ENCODE results near the gene CBR4.

The CBR4 gene

DNA sequence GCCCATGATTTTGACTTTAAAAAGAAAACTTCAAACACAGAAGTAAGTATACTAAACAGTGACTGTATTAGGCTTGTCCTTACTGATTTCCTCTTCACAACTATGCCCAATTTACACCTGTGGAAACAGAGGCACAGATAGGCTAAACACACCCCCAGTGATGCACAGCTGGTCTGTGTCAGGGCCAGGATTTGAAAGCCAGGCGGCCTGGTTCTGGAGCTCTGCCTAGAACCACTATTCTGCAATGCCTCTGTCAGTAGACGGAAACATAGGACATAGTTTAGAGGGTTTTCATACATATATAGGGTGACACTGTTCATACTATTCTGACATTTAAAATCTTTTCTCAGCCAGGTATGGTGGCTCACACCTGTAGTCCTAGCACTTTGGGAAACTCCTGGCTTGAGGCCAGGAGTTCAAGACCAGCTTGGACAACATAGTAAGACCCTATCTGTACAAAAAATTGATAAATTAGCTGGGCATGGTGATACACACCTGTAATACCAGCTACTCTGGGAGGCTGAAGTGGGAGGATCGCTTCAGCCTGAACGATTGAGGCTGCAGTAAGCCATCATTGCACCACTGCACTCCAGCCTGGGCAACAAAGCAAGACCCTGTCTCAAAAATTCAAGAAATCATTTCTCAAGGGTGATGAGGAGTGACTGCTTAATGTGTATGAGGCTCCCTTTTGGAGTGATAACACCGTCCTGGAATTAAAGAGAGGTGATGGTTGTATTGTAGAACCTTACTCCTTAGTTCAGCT, 23.0 kb upstream of the CBR4 start:
- TF ChIP-seq CTCF (IDR thresholded peaks at IDR 0.05; ENCODE audit: insufficient read depth, low read depth, low read length, missing control alignments): no peak
- DNase-seq (ENCODE audit: low read depth): no peak
- no peak overlapping the region for H3K4me3 ChIP-seq (ENCODE audit: low read depth, low read length)

DNA sequence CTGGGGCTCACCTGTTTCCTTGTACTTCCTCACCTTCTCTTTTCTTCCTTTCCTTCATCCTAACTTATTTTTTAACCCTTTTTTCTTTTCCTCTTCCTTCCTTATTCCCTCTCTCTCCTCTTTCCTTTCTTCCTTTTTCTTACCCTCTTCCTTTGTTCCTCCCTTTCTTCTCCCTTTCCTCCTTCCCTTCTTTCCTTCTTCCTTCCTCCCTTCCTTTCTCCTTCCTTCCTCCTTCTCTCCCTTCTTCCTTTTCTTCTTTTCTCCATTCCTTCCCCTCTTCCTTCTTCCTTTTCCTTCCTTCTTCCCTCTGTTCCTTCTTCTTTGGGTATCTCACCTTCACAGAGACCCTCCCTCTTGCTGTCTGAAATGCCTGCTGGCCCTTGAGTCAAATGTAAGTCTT, 22.1 kb upstream of the CBR4 start:
- no peak for DNase-seq (ENCODE audit: low read depth)
- H3K4me3 ChIP-seq (ENCODE audit: low read depth, low read length): no peak overlapping the region
- no peak for TF ChIP-seq CTCF (IDR thresholded peaks at IDR 0.05; ENCODE audit: insufficient read depth, low read depth, low read length, missing control alignments)

GRCh38 chr4:169031392-169031791, 21.3 kb upstream of the CBR4 start:
- H3K4me3 ChIP-seq (ENCODE audit: low read depth, low read length): no peak overlapping the region
- TF ChIP-seq CTCF (IDR thresholded peaks at IDR 0.05; ENCODE audit: insufficient read depth, low read depth, low read length, missing control alignments): no peak
- DNase-seq (ENCODE audit: low read depth): no peak

DNA sequence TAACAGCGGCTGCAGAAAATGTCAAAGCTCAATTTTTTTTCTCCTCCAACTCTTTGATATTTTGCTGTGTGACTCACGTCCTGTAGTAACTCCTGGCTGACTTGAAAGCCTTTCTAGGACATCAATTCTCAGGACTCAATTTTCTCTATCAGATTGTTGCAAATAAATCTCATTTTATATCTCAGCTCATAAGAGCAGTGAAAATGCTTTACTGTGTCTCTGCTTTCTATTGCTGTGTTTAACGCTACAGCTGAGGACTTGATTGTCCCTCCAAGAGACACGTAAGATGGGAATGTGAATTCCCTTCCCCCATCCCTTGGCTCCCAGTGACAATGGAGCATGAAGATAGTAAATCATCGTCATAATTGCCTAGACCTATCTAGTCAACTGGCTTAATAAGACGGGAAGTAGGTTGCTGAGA, 20.5 kb upstream of the CBR4 start:
- DNase-seq (ENCODE audit: low read depth): no peak
- H3K4me3 ChIP-seq (ENCODE audit: low read depth, low read length): no peak overlapping the region
- TF ChIP-seq CTCF (IDR thresholded peaks at IDR 0.05; ENCODE audit: insufficient read depth, low read depth, low read length, missing control alignments): no peak

- TF ChIP-seq CTCF (IDR thresholded peaks at IDR 0.05; ENCODE audit: insufficient read depth, low read depth, low read length, missing control alignments): no peak
- H3K4me3 ChIP-seq (ENCODE audit: low read depth, low read length): no peak overlapping the region
- no peak for DNase-seq (ENCODE audit: low read depth)
Measured at GRCh38 chr4:169029947-169030346, 19.9 kb upstream of the CBR4 start.

DNA sequence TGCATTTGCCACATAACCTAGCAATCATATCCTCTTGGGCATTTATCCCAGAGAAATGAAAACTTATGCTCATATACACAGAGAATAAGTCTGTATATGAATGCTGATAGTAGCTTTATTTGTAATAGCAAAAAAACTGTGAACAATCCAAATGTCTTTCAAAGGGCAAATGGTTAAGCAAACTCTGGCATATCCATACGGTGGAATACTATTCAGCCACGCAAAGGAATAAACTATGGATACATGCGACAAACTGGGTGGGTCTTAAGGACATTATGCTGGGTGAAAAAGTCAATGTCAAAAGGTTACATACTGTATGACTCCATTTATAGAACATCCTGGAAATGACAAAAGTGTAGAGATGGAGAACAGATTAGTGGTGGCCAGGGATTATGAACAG, 17.6 kb upstream of the CBR4 start:
- no peak overlapping the region for H3K4me3 ChIP-seq (ENCODE audit: low read depth, low read length)
- DNase-seq (ENCODE audit: low read depth): no peak
- no peak for TF ChIP-seq CTCF (IDR thresholded peaks at IDR 0.05; ENCODE audit: insufficient read depth, low read depth, low read length, missing control alignments)

- no peak for TF ChIP-seq CTCF (IDR thresholded peaks at IDR 0.05; ENCODE audit: insufficient read depth, low read depth, low read length, missing control alignments)
- H3K4me3 ChIP-seq (ENCODE audit: low read depth, low read length): no peak overlapping the region
- no peak for DNase-seq (ENCODE audit: low read depth)
Measured at GRCh38 chr4:169025184-169025583, 15.1 kb upstream of the CBR4 start.
